ENCODE results near the gene TMEM175.

TMEM175 gene

DNA sequence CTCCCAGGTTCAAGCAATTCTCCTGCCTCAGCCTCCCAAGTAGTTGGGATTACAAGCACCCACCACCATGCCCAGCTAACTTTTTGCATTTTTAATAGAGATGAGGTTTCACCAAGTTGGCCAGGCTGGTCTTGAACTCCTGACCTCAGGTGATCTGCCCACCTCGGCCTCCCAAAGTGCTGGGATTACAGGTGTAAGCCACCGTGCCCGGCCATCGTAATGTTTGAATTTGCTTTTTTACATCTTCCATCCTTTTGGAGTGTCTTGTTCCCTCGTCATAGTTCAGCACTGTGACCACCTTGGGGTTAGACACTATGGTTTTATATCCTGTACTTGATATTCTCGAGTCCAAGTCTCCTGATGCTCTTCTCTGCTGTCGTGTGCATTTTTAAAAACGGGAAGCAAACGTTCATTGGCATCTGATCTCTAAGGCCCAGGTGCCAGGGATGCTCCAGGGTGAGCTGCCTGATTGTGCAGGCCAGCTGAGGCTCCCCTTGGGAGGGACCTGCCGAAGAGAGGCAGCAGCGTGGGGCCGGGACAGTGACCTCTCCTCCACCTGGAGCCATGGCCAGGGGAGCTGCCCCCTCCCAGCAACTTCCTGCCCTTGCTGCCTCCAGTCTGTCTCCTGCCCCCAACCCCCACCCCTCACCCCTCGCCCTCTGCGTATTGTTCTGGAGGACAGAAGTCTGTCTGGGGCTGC is 24.4 kb downstream of the TMEM175 start:
- DNase-seq (ENCODE audit: low read depth) = no peak
- TF ChIP-seq, protein P1, sequence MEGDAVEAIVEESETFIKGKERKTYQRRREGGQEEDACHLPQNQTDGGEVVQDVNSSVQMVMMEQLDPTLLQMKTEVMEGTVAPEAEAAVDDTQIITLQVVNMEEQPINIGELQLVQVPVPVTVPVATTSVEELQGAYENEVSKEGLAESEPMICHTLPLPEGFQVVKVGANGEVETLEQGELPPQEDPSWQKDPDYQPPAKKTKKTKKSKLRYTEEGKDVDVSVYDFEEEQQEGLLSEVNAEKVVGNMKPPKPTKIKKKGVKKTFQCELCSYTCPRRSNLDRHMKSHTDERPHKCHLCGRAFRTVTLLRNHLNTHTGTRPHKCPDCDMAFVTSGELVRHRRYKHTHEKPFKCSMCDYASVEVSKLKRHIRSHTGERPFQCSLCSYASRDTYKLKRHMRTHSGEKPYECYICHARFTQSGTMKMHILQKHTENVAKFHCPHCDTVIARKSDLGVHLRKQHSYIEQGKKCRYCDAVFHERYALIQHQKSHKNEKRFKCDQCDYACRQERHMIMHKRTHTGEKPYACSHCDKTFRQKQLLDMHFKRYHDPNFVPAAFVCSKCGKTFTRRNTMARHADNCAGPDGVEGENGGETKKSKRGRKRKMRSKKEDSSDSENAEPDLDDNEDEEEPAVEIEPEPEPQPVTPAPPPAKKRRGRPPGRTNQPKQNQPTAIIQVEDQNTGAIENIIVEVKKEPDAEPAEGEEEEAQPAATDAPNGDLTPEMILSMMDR (conservative IDR thresholded peaks at IDR 0.05; ENCODE audit: low read depth, low read length) = no peak
- no peak overlapping the region for H3K4me3 ChIP-seq (ENCODE audit: low read length)

DNA sequence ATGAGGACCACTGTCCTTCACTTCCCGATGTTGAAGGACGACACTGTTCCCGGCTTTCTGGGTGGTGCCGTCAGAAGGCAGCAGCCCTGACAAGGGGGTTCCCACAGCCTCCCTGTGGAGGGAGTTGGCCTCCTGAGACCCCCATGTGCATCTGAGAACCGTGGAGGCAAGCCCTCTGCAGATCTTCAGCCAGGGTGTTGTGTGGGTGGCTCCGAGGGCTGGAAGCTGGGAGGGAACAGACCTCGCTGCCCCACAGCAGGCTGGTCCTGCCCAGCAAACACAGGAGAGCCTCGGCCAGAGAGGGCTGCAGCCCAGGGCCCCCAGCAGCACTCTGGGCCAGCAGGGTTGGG is 24.9 kb downstream of the TMEM175 start:
- TF ChIP-seq, protein P1 (conservative IDR thresholded peaks at IDR 0.05; ENCODE audit: low read depth, low read length) = no peak
- H3K4me3 ChIP-seq (ENCODE audit: low read length) = no peak overlapping the region
- DNase-seq (ENCODE audit: low read depth) = no peak

- no peak for DNase-seq (ENCODE audit: low read depth)
- no peak overlapping the region for H3K4me3 ChIP-seq (ENCODE audit: low read length)
- TF ChIP-seq, protein P1 (conservative IDR thresholded peaks at IDR 0.05; ENCODE audit: low read depth, low read length) = no peak
Observed at GRCh38 chr4:957581-958313, 25.5 kb downstream of the TMEM175 start.

- TF ChIP-seq, protein P1 (conservative IDR thresholded peaks at IDR 0.05; ENCODE audit: low read depth, low read length) = no peak
- DNase-seq (ENCODE audit: low read depth) = no peak
- H3K4me3 ChIP-seq (ENCODE audit: low read length) = no peak overlapping the region
Observed at GRCh38 chr4:958314-958665, 26.0 kb downstream of the TMEM175 start.

- no peak for DNase-seq (ENCODE audit: low read depth)
- H3K4me3 ChIP-seq (ENCODE audit: low read length) = no peak overlapping the region
- TF ChIP-seq, protein P1 (conservative IDR thresholded peaks at IDR 0.05; ENCODE audit: low read depth, low read length) = no peak
Observed at GRCh38 chr4:958696-959337, 26.6 kb downstream of the TMEM175 start.

GRCh38 chr4:959338-960139 is 27.3 kb downstream of the TMEM175 start:
- no peak for DNase-seq (ENCODE audit: low read depth)
- H3K4me3 ChIP-seq (ENCODE audit: low read length) = no peak overlapping the region
- TF ChIP-seq, protein P1 (conservative IDR thresholded peaks at IDR 0.05; ENCODE audit: low read depth, low read length) = no peak
